ENCODE measurements around the gene LYPD4. TPM values are rescaled to one million over a fixed set of nuclear protein-coding genes. Genes with fewer than 3 reads are reported as not detected.
"Not testable (repeated sequence)": the region's sequence is repeated elsewhere in the genome, so short reads cannot be mapped to it uniquely, and the experiment has no call there.

The LYPD4 gene
- total and polyA plus RNA-seq, 2 donors (not counting 1 experiment from before 2014, with no cell fraction given): not detected

GRCh38 chr19:41789053-41789452 lies 55.4 kb downstream of the LYPD4 start:
- H4K20me1 ChIP-seq (ENCODE audit: control insufficient read depth, insufficient read depth, low read length, poor library complexity, severe bottlenecking); H3K36me3 ChIP-seq (replicated peaks in 1 of 2; ENCODE audit: control extremely low read depth in 1 of 2, control insufficient read depth in 1 of 2, extremely low read depth in 1 of 2, insufficient read depth in 2 of 2, low read length in 1 of 2); H3K27ac Mint-ChIP-seq; H3K27ac ChIP-seq (ENCODE audit: low read length in 2 of 2); H3K9me3 ChIP-seq (ENCODE audit: control extremely low read depth in 1 of 3, control insufficient read depth in 2 of 3, insufficient read depth in 1 of 3, low read length in 2 of 3); H3K4me2 ChIP-seq (replicated peaks; ENCODE audit: low read depth, low read length, poor library complexity, severe bottlenecking); H3K79me2 ChIP-seq (ENCODE audit: control insufficient read depth, insufficient read depth, low read length); H3K4me3 ChIP-seq (ENCODE audit: control extremely low read depth in 1 of 5, extremely low read depth in 1 of 5, insufficient read depth in 1 of 5, low read depth in 2 of 5, low read length in 4 of 5); H3K4me3 Mint-ChIP-seq; H3K9ac ChIP-seq (ENCODE audit: low read length); POLR2A ChIA-PET; H2AFZ ChIP-seq (ENCODE audit: insufficient read depth, low read depth, low read length, poor library complexity, severe bottlenecking); DNase-seq; ATAC-seq (ENCODE audit: low read depth); H3K9me3 Mint-ChIP-seq (ENCODE audit: insufficient read depth); intact Hi-C loops (cut with micrococcal nuclease): not testable (repeated sequence)
- Mint-ChIP-seq H3K27me3 (peaks cover 51% of the 10 kb centered on the region), H3K4me1 (peaks cover 19% of the 10 kb centered on the region)
- Histone ChIP-seq H3K27me3 (replicated peaks in 1 of 4; ENCODE audit: control extremely low read depth in 1 of 4, control insufficient read depth in 3 of 4, insufficient read depth in 4 of 4, low read length in 3 of 4) (peaks cover 0 to 13% (median 4%) of the 10 kb centered on the region in 4 experiments), H3K4me1 (ENCODE audit: control insufficient read depth in 2 of 2, insufficient read depth in 2 of 2, low read length in 2 of 2) (peaks cover 18 to 19% of the 10 kb centered on the region in 2 donors)
- CTCF ChIA-PET: interaction anchor here (0.7 to 2.2 kb wide), 3 partner anchors 29 to 85 kb away, joined by 3 to 8 read pairs (median 6); no protein-coding TSS in a partner anchor
- 94% methylated on average over 2 of the region's 5 CpGs for WGBS (ENCODE audit: insufficient coverage)

- DNase-seq; H3K4me3 ChIP-seq (ENCODE audit: control extremely low read depth in 1 of 5, extremely low read depth in 1 of 5, insufficient read depth in 1 of 5, low read depth in 2 of 5, low read length in 4 of 5); H3K36me3 ChIP-seq (replicated peaks in 1 of 2; ENCODE audit: control extremely low read depth in 1 of 2, control insufficient read depth in 1 of 2, extremely low read depth in 1 of 2, insufficient read depth in 2 of 2, low read length in 1 of 2); H2AFZ ChIP-seq (ENCODE audit: insufficient read depth, low read depth, low read length, poor library complexity, severe bottlenecking); H4K20me1 ChIP-seq (ENCODE audit: control insufficient read depth, insufficient read depth, low read length, poor library complexity, severe bottlenecking); H3K4me2 ChIP-seq (replicated peaks; ENCODE audit: low read depth, low read length, poor library complexity, severe bottlenecking); H3K9me3 ChIP-seq (ENCODE audit: control extremely low read depth in 1 of 3, control insufficient read depth in 2 of 3, insufficient read depth in 1 of 3, low read length in 2 of 3); H3K9ac ChIP-seq (ENCODE audit: low read length); H3K27ac ChIP-seq (ENCODE audit: low read length in 2 of 2); ATAC-seq (ENCODE audit: low read depth); H3K27ac Mint-ChIP-seq; POLR2A ChIA-PET; H3K4me3 Mint-ChIP-seq; intact Hi-C loops (cut with micrococcal nuclease); H3K79me2 ChIP-seq (ENCODE audit: control insufficient read depth, insufficient read depth, low read length); H3K9me3 Mint-ChIP-seq (ENCODE audit: insufficient read depth): not testable (repeated sequence)
- WGBS (ENCODE audit: insufficient coverage): no CpG with 5 or more reads among the region's 1 CpG
- Histone ChIP-seq H3K27me3 (replicated peaks in 1 of 4; ENCODE audit: control extremely low read depth in 1 of 4, control insufficient read depth in 3 of 4, insufficient read depth in 4 of 4, low read length in 3 of 4) (peaks cover 0 to 13% (median 4%) of the 10 kb centered on the region in 4 experiments), H3K4me1 (ENCODE audit: control insufficient read depth in 2 of 2, insufficient read depth in 2 of 2, low read length in 2 of 2) (peaks cover 23 to 24% of the 10 kb centered on the region in 2 donors)
- Mint-ChIP-seq H3K27me3 (peaks cover 51% of the 10 kb centered on the region), H3K4me1 (peaks cover 22% of the 10 kb centered on the region)
- CTCF ChIA-PET: interaction anchor here (2.2 kb wide), 1 partner anchor 35 kb away, joined by 8 read pairs; no protein-coding TSS in a partner anchor
Measured at GRCh38 chr19:41788518-41788917, 56.0 kb downstream of the LYPD4 start.

Small RNA genes within 50 kb of the gene (small RNA-seq; reads per million reads assigned to genes)
- gene MIR6797 (ENCODE audit: insufficient read length, low read depth, low replicate concordance): not detected

Other genes starting within 250 kb of the LYPD4 start
- gene CEACAM4, start 217.6 kb downstream of the LYPD4 start, total RNA-seq: not detected in 2 replicates
- gene CEACAM4, start 217.6 kb downstream of the LYPD4 start, polyA plus RNA-seq: 0.34 TPM in 1 of 2 replicates, not detected in the other
- gene CEACAM7, start 156.4 kb downstream of the LYPD4 start, total RNA-seq: not detected in 2 replicates
- not detected in 2 replicates for gene CEACAM7, start 156.4 kb downstream of the LYPD4 start, polyA plus RNA-seq
- gene CEACAM5, start 136.1 kb downstream of the LYPD4 start, total RNA-seq: not detected in 2 replicates
- gene CEACAM5, start 136.1 kb downstream of the LYPD4 start, polyA plus RNA-seq: not detected in 2 replicates
- gene CEACAM6, start 89.2 kb downstream of the LYPD4 start, total RNA-seq: not detected in 2 replicates
- gene CEACAM6, start 89.2 kb downstream of the LYPD4 start, polyA plus RNA-seq: not detected in 2 replicates
- gene CEACAM3, start 48.1 kb downstream of the LYPD4 start, total RNA-seq: not detected in 2 replicates
- 0.14 TPM in 1 of 2 replicates, not detected in the other for gene CEACAM3, start 48.1 kb downstream of the LYPD4 start, polyA plus RNA-seq
- gene DMRTC2, start 359 bp upstream of the LYPD4 start, total RNA-seq: not detected in 2 replicates
- gene DMRTC2, start 359 bp upstream of the LYPD4 start, polyA plus RNA-seq: not detected in 2 replicates
- gene RPS19, start 15.6 kb upstream of the LYPD4 start, total RNA-seq: 3,294 and 3,322 TPM in 2 replicates
- gene RPS19, start 15.6 kb upstream of the LYPD4 start, polyA plus RNA-seq: 6,261 and 9,144 TPM in 2 replicates
- 1,230 and 1,280 TPM in 2 replicates for gene CD79A, start 32.6 kb upstream of the LYPD4 start, total RNA-seq
- gene CD79A, start 32.6 kb upstream of the LYPD4 start, polyA plus RNA-seq: 1,116 and 1,471 TPM in 2 replicates
- 646 and 661 TPM in 2 replicates for gene ARHGEF1, start 38.5 kb upstream of the LYPD4 start, total RNA-seq
- 886 and 1,024 TPM in 2 replicates for gene ARHGEF1, start 38.5 kb upstream of the LYPD4 start, polyA plus RNA-seq
- 2.3 and 2.4 TPM in 2 replicates for gene ERFL, start 83.8 kb upstream of the LYPD4 start, total RNA-seq
- gene ERFL, start 83.8 kb upstream of the LYPD4 start, polyA plus RNA-seq: 5.1 and 5.5 TPM in 2 replicates
- gene RABAC1, start 114.6 kb upstream of the LYPD4 start, total RNA-seq: 139 and 146 TPM in 2 replicates
- 190 and 206 TPM in 2 replicates for gene RABAC1, start 114.6 kb upstream of the LYPD4 start, polyA plus RNA-seq
- 3.4 and 3.8 TPM in 2 replicates for gene ATP1A3, start 149.5 kb upstream of the LYPD4 start, total RNA-seq
- 0.62 and 1.2 TPM in 2 replicates for gene ATP1A3, start 149.5 kb upstream of the LYPD4 start, polyA plus RNA-seq
- 0.27 TPM in 1 of 2 replicates, not detected in the other for gene GRIK5, start 225.5 kb upstream of the LYPD4 start, total RNA-seq
- gene GRIK5, start 225.5 kb upstream of the LYPD4 start, polyA plus RNA-seq: 0.09 and 0.33 TPM in 2 replicates
- 27.4 and 28.4 TPM in 2 replicates for gene ZNF574, start 231.5 kb upstream of the LYPD4 start, total RNA-seq
- gene ZNF574, start 231.5 kb upstream of the LYPD4 start, polyA plus RNA-seq: 21.0 and 29.1 TPM in 2 replicates